Activated CD4-positive, CD25-positive, alpha-beta regulatory T cell treated with anti-CD3 and anti-CD28 coated beads, Interleukin-2, amount 50 U/mL, for 24 hours (primary cell): ENCODE results near the gene SAMSN1.

Experiments
- ATAC-seq, 2 donors: fragments of 150-1000 bp; cut with Tn5 transposase; one replicate each; pipeline ENCODE4 v1.10.0; 2021; ENCODE audit warnings: mild to moderate bottlenecking in 1 of 2, moderate library complexity in 1 of 2

SAMSN1 gene

GRCh38 chr21:14545906-14546480, at the start of gene SAMSN1:
Gene SAMSN1 (minus strand): TSS chr21:14546315. CDS start chr21:14546261, 54 bp downstream.
- peak; percentile 84 to 85 for ATAC-seq

GRCh38 chr21:14595449-14595848, 49.3 kb upstream of the SAMSN1 start:
- ATAC-seq: no peak

- no peak for ATAC-seq
Measured at GRCh38 chr21:14594967-14595366, 48.9 kb upstream of the SAMSN1 start.

GRCh38 chr21:14593230-14593629, 47.1 kb upstream of the SAMSN1 start:
- no peak for ATAC-seq

DNA sequence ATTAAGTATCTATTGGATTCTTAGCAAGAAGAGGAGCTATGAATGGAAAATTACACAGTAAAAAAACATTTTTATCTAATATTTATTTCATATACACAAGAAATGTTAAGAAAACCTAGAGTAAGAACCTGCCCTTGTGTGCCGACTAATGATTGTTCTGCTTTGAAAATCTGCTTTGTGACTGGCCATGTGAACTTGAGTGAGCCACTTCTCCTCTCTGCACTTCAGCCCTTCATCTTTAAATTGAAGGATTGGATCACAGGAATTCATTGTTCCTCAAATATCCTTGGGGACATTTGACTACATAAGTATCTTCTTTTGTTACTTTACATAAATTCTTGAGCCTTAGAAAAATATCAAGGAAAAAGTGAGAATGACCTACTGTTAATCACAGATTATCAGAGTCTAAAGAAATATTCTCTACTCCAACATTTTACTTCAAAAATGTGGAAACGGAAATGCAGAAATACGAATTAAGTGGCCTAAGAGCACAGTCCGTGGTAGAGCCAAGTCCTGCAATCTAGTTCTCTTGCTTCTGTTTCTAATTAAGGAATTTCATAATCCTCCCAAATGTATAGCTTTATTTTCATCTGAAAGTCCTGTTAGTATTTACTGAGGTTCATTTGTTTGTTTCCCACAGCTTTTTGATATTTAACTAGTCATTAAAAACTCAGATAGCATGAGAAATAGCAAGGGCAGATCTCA, 46.3 kb upstream of the SAMSN1 start:
- no peak for ATAC-seq

- ATAC-seq: peak; percentile 47 to 63
Measured at GRCh38 chr21:14591882-14592281, 45.8 kb upstream of the SAMSN1 start.

GRCh38 chr21:14591377-14591776, 45.3 kb upstream of the SAMSN1 start:
- peak; percentile 57 to 68 for ATAC-seq

DNA sequence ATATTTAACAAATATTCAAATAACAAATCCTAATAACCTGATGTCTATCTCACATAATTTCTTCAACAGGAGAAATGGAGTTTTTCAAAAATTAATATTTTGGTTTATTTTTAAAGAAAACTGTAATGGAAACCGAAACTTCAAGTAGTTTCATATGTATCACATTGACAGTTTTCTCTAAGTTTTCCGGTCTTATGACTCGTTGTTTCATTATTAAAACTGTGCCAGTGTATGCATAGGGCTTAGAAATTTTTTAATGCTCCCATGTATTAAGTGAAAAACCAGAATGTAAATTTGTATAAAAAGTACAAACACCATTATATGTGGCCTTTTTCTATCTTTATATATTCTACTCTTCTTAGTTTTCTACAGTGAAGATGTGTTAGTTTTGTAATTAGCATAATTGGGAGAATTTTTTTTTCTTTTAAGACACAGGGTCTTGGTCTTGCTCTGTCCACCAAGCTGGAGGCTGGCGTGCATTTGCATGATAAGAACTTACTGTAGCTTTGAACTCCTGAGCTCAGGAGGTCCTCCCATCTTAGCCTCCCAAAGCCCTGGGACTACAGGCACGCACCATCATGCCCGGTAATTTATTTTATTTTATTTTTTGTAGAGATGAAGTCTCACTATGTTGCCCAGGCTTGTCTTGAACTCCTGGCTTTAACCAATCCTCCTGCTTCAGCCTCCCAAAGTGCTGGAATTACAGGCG, 43.9 kb upstream of the SAMSN1 start:
- peak; percentile 81 to 84 for ATAC-seq

- no peak for ATAC-seq
Measured at GRCh38 chr21:14587266-14587665, 41.2 kb upstream of the SAMSN1 start.

GRCh38 chr21:14585122-14585521, 39.0 kb upstream of the SAMSN1 start:
- ATAC-seq: no peak

- no peak for ATAC-seq
Measured at GRCh38 chr21:14584357-14585095, 38.4 kb upstream of the SAMSN1 start.

- peak; percentile 28 to 41 for ATAC-seq
Measured at GRCh38 chr21:14583629-14584255, 37.6 kb upstream of the SAMSN1 start.

- ATAC-seq: no peak
Measured at GRCh38 chr21:14582934-14583628, 37.0 kb upstream of the SAMSN1 start.

DNA sequence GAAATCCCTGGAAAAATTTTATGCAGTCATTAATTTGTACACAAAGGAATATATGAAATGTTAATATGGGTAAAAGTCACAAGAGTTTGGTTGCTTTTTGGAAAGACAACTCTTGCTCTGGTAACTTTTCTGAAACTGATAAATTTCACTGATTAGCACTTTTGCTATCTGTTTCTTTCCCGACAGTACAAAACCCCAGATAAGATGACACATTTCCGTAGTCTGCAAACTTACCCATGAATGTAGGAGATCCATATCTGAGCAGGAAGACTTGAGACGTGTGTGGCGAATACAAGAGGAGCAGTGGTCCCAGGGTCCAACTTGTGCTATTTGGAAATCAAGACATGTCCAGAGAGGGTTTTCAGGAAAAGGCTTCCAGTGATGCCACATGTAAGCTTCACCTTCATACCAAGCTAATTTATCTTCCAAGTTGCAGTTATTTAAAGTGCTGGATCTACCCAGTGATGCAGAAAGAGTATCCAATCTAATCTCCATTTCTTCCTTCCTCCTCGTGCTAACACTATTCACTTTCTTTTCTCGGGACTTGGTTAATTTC, 35.9 kb upstream of the SAMSN1 start:
- peak; percentile 77 to 89 for ATAC-seq

GRCh38 chr21:14573244-14573643, 27.1 kb upstream of the SAMSN1 start:
- ATAC-seq: peak in 1 of 2 donors; percentile 48

GRCh38 chr21:14572204-14572780, 26.2 kb upstream of the SAMSN1 start:
- ATAC-seq: peak; percentile 65 to 79

DNA sequence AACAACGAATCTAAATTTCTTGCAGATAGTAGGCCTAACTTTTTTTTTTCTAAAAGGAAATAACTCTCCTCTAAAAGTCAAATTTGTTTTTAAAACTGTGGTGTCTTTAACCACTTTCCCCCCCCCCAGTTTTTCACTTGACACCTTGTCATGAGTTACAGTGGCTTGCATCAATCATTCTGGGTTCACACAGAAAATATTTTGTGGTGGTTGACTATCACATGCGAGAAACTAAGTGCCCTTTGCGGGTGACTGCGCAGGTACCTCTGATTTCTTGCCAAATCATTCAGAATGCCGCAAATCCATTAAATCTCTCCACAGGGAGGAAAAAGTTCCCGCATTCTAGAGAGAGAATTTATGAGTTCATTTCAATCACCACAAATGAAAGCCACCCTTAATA, 23.8 kb upstream of the SAMSN1 start:
- no peak for ATAC-seq

- ATAC-seq: no peak
Measured at GRCh38 chr21:14569026-14569621, 23.0 kb upstream of the SAMSN1 start.

DNA sequence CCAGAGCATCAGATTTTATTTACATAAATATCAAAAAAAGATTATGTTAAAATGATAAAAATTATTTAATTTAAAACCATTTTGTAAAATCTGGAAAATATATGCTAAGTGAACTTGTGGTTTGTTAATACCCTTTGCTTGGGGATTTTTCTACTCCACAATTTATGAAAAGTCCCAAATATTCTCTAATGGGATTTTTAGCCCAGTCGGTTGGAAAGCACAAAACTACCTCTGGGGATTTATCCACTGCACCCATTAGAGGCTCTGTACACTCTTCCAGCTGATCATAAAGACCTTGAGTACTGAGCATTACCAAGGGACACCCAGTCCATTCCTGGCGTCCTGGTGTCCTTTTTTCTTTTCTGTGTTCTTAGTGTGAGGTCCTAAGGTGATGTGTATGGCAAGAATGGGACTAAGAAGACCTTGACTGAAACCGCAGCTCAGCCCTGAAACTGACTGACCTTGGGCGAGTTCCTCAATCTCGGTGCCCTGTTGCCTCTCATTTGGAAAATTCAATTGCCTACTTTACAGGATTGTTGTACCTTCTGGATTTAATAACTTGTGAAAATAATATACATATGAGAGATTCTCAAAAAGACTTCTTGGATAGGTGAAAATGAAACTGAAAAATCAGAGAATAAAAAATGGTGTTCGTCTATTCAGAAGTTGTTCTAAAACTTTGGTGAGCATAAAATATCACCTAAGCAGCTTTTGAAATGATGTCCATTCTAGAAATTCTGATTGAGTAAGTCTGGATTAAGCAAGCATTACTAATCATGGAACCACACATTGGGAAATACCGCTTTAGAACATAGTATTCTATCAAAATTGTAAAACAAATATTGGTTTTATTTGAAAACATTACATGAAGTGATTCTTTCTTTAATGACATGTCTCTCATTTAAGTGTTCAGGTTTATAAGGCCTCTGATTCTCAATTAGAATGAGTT, 21.5 kb upstream of the SAMSN1 start:
- no peak for ATAC-seq

- ATAC-seq: no peak
Measured at GRCh38 chr21:14566894-14567293, 20.8 kb upstream of the SAMSN1 start.
